ENCODE data around the gene FAM168A. TPM values are rescaled to one million over a fixed set of nuclear protein-coding genes. Genes with fewer than 3 reads are reported as not detected.

FAM168A gene
- total RNA-seq, 1 donor from 2014 or later, result 28.4 TPM

GRCh38 chr11:73420136-73420535, 177.8 kb downstream of the FAM168A start:
- H3K9me3 ChIP-seq (replicated peaks), result no peaks in the 10 kb centered on the region
- no peak for DNase-seq
- peaks cover 17% of the 10 kb centered on the region for H3K36me3 ChIP-seq
- intact Hi-C loops (cut with micrococcal nuclease), result no loop called here
- H3K27me3 ChIP-seq (ENCODE audit: low read depth), result no peaks in the 10 kb centered on the region
- H3K4me3 ChIP-seq, result no peak overlapping the region
- TF ChIP-seq CTCF (IDR thresholded peaks at IDR 0.05; ENCODE audit: borderline replicate concordance), result no peak
- peaks cover 28% of the 10 kb centered on the region for H3K4me1 ChIP-seq
- no peak overlapping the region for H3K27ac ChIP-seq (replicated peaks)

- H3K9me3 ChIP-seq (replicated peaks), result no peaks in the 10 kb centered on the region
- H3K4me1 ChIP-seq, result peaks cover 38% of the 10 kb centered on the region
- peaks cover 17% of the 10 kb centered on the region for H3K36me3 ChIP-seq
- H3K27ac ChIP-seq (replicated peaks), result no peak overlapping the region
- no peak for TF ChIP-seq CTCF (IDR thresholded peaks at IDR 0.05; ENCODE audit: borderline replicate concordance)
- H3K4me3 ChIP-seq, result no peak overlapping the region
- no peak for DNase-seq
- H3K27me3 ChIP-seq (ENCODE audit: low read depth), result no peaks in the 10 kb centered on the region
- intact Hi-C loops (cut with micrococcal nuclease), result no loop called here
Measured at GRCh38 chr11:73416786-73417185, 181.1 kb downstream of the FAM168A start.

- Histone ChIP-seq H3K27me3 (ENCODE audit: low read depth) (no peaks in the 10 kb centered on the region), H3K9me3 (replicated peaks) (no peaks in the 10 kb centered on the region), H3K27ac (replicated peaks) (peak overlapping the region; percentile 60), H3K4me3 (no peak overlapping the region), H3K4me1 (peaks cover 33% of the 10 kb centered on the region), H3K36me3 (peaks cover 22% of the 10 kb centered on the region)
- intact Hi-C loops (cut with micrococcal nuclease), result no loop called here
- DNase-seq, result no peak
- TF ChIP-seq CTCF (IDR thresholded peaks at IDR 0.05; ENCODE audit: borderline replicate concordance), result no peak
Measured at GRCh38 chr11:73415854-73416615, 181.9 kb downstream of the FAM168A start.

- intact Hi-C loops (cut with micrococcal nuclease), result loop anchor here (5.0 kb wide), 1 partner anchor 247 kb away; no protein-coding TSS in a partner anchor
- Histone ChIP-seq H3K9me3 (replicated peaks) (no peaks in the 10 kb centered on the region), H3K27ac (replicated peaks) (peak overlapping the region; percentile 60), H3K4me1 (peaks cover 33% of the 10 kb centered on the region), H3K36me3 (peaks cover 22% of the 10 kb centered on the region), H3K4me3 (no peak overlapping the region), H3K27me3 (ENCODE audit: low read depth) (no peaks in the 10 kb centered on the region)
- no peak for DNase-seq
- no peak for TF ChIP-seq CTCF (IDR thresholded peaks at IDR 0.05; ENCODE audit: borderline replicate concordance)
Measured at GRCh38 chr11:73414977-73415651, 182.8 kb downstream of the FAM168A start.

- no peaks in the 10 kb centered on the region for H3K27me3 ChIP-seq (ENCODE audit: low read depth)
- no peak for DNase-seq
- no peak overlapping the region for H3K4me3 ChIP-seq
- no peaks in the 10 kb centered on the region for H3K9me3 ChIP-seq (replicated peaks)
- H3K4me1 ChIP-seq, result peaks cover 33% of the 10 kb centered on the region
- intact Hi-C loops (cut with micrococcal nuclease), result loop anchor here (5.0 kb wide), 1 partner anchor 249 kb away; no protein-coding TSS in a partner anchor
- H3K27ac ChIP-seq (replicated peaks), result no peak overlapping the region
- TF ChIP-seq CTCF (IDR thresholded peaks at IDR 0.05; ENCODE audit: borderline replicate concordance), result no peak
- peaks cover 24% of the 10 kb centered on the region for H3K36me3 ChIP-seq
Measured at GRCh38 chr11:73413256-73413655, 184.7 kb downstream of the FAM168A start.

Measured in left ventricle myocardium inferior (tissue), 1 donor.